ENCODE measurements around the gene MNAT1.
"Not testable (repeated sequence)": the region's sequence is repeated elsewhere in the genome, so short reads cannot be mapped to it uniquely, and the experiment has no call there.

Gene MNAT1

DNA sequence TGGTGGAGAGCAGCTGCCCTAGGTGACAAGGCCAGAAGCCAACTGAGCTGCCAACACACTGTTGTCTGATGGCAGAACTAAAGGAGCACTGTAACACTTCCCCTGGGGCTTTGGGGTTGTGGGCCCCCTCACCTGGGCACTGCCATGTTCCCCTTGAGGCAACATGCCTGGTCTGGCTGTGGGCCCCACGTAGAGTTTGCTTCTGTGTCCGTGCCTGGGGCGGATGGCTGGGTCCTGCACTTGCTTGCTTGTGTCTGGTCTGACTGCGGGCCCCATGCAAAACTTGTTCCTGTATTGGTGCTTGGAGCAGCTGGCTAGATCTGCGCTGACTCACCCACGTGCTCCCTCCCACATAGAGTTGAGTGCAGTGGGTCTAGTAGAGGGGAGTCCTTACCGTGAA, 78.4 kb downstream of the MNAT1 start:
- DNase-seq = no peak

DNA sequence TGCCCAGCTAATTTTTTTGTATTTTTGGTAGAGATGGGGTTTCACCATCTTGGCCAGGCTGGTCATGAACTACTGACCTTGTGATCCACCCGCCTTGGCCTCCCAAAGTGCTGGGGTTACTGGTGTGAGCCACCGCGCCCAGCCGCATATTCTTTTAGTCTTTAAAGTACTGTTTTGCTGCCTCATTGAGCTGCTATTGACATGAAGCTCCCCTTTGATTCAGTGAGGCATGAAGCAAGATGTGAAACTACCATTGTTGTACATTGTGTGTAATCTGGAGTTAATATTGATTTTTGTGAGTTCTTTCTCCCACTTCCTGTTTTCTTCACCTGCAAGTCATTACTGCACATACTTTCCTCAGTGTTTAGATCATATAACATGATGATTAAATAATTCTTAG, 80.8 kb downstream of the MNAT1 start:
- peak; percentile 33 for DNase-seq

DNA sequence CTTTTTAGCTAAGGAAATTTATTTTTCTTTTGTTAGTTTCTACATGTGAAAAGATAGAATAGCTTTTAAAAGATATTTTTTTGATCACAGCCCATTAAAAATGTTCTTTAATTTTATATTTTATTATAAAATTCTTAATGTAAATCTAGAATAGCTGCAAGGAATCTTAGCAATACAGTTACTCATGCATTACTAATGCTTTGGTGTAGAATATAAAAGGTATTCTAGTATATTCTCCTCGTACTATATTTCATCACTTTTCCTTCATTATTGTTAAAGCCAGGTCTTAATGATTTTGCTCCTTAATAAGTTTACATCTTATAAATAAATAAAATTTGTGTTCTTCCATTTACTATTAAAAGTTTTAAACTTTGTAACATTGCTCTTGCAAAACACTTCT, 82.6 kb downstream of the MNAT1 start:
- DNase-seq = no peak

DNA sequence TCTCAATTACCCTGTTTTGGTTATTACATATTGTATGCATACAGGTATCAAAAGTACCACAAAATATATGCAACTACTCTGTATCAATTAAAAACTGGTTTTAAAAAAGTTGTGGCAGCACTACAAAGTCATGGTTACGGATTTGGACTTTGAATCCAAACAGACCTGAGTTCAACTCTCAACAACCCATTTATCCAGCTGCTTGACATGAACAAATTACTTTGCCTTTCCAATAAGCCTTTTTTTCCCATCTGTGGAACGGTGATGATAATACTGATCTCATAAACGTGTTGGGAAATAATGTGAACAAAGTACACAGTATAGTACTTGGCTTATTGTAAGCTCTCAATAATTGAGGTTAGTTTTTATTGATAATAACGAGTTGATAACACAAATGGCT, 85.0 kb downstream of the MNAT1 start:
- DNase-seq = no peak

DNA sequence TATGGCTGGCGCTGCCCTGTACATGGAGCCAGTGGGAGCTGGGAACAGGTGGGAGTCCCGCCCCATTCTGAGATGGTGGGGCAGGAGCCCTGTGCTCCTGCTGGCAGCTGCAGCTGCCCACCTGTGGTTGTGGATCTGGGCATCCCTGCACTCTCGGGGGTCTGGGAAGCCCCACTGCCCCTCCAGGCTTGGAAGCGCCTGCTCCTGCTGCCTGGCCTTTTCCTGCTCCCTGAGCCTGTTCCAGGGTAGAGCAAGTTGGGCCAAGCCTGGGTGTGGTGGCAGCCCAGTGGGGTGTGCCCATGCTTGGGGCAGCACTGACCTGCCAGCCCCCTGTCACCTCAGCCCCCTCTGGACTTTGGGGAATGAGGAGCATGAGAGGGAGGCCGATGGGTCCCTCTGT, 104.0 kb downstream of the MNAT1 start:
- no peak for DNase-seq

DNA sequence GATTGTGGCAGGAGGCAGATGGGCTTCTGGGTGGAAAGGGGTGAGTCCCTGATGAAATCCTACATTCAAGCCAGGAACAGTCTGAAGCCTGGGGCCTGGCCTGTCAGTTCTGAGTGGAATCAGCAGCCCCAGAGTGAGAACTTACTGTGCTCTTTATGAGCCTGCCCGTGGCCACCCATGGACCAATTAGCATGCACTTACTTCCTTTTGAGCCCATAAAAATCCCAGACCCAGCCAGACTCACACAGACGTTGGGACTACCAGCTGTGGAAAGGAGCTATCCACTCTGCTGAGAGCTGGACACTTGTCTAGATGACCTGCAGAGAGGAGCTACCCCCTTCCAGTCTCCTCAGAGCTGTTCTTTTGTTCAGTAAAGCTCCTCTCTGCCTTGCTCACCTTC, 104.5 kb downstream of the MNAT1 start:
- no peak for DNase-seq

DNA sequence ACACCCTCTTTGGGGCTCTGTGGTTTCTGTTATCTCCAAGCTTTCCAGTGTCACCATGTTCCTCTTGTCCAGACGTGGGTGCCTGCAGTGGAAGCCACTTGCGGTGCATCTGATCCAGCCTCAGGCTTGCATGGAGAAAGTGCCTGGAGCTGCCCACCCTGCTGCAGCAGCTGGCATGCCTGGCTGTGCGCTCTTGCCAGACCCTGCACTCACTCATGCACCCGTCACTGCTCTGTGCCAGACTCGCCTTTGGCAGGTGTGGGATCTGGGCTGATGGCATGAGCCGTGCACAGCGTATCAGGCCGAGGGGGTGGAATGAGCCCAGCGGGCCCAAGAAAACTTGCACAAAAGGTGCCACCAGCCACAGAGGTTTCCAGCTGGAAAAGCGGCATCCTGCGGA, 105.1 kb downstream of the MNAT1 start:
- DNase-seq = no peak

DNA sequence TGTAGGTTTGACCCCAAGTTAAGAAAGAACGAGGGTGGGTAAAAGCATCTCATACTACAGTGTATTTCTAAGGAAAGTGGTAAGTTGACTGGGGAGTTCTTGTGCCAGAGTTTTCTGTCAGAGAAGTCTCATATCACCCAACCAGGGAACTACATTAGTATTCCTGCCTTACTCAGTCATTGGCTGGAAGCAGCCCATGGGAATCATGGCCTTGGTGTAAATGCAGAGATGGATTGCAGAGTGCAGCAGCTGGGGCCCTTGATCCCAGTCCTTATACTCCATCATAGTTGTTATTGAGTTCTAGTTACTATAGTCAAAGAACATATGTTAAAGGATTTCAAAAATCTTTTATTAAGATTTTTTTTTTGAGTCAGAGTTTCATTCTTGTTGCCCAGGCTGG, 105.8 kb downstream of the MNAT1 start:
- DNase-seq = peak; percentile 29

DNA sequence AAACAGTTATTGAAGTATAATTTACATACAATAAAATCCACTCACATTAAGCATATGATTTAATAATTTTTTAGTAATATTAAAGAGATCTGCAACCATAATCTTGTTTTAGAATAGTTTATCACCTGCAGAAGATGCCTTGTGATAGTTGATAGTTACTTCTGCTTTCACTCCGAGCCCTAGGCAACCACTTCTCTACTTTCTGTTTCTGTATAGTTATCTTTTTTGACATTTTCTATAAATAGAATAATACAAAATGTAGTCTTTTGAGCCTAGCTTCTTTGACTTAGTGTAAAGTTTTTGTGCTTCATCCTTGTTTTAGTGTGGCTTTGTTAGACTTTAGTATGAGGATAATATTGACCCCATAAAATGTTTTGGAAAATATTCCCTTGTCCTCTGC, 111.0 kb downstream of the MNAT1 start:
- DNase-seq = no peak

DNA sequence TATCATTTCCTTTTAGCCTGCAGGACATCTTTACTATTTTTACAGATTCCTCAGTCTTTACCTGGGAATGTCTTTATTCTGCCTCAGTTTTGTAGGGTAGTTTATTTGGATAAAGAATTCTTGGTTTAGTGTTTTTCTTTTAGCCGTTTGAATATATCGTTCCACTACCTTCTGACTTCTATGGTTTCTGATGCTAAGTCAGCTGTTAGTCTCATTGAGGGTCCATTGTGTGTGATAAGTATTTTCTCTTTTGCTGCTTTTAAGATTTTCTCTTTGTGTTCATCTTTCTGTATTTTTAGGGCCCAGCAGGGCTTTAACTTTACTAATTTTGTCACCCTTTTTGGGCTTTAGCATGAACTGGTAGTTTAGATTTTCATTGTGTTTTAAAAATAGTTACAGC, 113.5 kb downstream of the MNAT1 start:
- DNase-seq = no peak

DNA sequence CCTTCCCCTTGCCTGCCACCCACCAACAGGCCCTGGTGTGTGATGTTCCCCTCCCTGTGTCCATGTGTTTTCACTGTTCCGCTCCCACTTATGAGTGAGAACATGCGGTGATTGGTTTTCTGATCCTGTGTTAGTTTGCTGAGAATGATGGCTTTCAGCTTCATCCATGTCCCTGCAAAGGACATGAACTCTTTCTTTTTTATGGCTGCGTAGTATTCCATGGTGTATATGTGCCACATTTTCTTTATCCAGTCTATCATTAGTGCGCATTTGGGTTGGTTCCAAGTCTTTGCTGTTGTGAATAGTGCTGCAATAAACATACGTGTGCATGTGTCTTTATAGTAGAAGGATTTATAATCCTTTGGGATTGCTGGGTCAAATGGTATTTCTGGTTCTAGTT, 117.1 kb downstream of the MNAT1 start:
- DNase-seq = not testable (repeated sequence)

DNA sequence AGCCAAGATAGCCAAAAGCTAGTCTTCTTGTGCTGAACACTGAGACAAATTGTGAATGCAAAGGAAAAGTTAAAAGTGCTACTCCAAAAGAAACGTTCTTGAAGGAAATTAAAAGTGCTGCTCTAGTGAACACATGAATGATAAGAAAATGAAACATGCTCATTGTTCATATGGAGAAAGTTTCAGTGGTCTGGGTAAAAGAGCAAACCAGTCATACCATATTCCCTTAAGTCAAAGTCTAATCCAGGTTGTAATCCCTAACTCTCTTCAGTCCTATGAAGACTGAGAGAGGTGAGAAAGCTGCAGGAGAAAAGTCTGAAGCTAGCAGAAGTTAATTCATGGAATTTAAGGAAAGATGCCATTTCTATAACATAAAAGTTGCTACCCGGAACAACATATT, 121.5 kb downstream of the MNAT1 start:
- DNase-seq = no peak

DNA sequence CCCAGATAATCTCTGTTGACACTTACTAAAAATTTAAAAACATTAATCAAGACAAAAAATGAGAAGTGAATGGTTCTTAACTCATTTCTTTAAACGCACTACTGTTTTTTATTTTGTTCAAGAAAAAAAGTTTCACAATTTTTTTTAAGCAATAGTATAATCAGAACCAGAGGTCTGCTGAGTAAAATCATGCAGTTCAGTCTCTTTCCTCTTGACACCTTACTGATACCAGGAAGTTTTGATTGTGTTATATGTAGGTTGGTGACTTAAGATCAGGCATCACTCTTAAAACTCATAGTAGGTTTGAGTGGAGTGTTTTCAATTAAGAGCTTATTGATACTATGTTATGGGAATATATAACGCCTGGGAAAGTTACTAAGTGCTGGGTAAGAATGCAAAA, 125.0 kb downstream of the MNAT1 start:
- no peak for DNase-seq

DNA sequence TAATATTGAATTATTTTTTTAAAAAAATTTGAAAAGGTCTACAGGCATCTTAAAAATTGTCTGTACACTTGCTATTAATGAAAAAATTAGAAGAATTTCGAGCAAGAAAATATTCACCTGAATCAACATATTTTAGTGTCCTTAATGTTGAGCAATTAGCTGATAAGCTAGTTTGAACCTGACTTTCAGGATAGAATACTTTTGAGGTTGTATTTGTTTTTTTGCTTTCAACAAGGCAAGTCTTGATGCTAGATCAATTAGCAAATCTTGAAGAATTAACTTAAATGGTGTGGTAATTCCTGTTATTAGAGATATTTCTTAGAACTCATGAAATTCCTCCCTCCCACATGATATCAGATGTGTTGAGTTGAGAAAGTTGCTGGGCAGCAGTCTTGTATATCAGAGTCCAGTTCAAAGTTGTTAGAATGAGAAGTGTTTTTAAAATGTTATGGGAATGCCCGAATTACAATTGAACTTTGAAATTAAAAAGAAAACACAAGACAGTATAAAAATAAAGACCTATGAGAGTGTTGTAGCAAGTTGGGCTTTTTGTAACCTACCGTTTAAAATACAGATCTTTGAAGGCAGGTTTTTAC, 127.1 kb downstream of the MNAT1 start:
- DNase-seq = no peak

DNA sequence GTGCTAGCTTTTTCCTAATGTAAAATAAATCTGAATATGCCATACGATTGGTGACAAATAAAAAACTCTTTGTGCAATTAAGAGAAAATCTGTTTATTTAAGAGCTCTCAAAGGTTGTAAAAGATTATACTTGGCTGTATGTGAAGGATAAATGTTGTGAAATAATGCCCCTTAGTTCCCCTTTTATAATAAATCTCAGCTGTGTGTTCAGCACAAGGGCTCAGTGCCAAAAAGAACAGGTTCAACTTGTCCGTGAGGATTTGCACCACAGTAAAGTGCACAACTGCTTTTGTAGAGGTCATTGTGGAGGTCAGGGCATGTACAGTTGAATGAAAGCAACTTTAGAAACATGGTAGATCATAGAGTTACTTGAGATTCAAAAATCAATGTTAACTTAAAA, 127.7 kb downstream of the MNAT1 start:
- peak; percentile 63 for DNase-seq

DNA sequence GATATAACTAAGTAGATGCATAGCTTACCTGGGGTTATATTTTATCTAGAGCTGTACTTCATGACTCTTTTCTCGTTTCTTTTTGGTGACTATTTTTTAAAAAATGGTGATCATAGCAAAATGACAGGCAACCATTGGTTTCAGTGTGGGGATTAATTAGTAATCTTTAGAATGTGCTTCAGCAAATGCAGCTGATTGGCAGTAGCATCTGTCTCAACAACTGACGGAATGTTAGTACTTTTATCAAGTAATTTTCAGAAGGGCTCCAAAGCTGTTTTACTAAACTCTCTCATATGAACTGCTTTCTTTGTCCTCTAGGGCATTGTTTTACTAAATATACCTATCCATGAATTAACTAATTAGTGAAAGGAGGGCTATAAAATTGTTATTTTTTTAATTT, 128.7 kb downstream of the MNAT1 start:
- peak; percentile 32 for DNase-seq

DNA sequence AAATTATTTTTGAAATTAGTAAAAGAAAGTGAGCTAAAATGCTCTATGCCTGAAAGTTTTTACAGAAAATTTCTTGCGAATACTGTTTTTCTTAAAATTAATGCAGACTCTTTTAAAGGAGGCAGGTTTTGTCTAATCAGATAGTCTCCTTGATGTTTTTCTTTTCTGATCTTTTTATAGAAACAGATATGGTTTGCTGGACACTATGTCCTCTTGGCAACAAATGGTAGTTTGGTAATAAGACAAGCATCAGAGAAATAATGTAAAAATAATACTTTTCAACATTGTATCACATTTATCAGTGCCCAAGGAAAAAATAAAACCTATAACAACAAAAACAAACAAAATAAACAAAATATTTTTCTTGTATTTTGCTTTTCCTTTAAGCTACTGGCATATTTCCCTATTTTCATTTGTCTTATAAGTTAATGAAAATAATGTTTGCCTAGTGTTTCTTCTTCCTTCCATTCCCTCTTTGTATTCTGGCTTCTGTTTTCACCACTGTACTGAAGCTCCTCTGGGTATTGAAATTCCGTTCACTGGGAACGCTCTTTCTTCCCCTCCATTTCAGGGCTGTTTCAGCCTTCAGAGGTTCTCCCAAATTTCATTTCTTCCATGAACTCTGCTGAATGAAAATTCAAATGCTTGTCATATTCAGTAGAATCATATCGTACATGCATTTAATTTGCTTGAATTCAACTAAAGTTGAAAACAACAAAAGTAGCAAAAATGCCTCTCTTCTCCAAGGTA, 131.0 kb downstream of the MNAT1 start:
- no peak for DNase-seq

DNA sequence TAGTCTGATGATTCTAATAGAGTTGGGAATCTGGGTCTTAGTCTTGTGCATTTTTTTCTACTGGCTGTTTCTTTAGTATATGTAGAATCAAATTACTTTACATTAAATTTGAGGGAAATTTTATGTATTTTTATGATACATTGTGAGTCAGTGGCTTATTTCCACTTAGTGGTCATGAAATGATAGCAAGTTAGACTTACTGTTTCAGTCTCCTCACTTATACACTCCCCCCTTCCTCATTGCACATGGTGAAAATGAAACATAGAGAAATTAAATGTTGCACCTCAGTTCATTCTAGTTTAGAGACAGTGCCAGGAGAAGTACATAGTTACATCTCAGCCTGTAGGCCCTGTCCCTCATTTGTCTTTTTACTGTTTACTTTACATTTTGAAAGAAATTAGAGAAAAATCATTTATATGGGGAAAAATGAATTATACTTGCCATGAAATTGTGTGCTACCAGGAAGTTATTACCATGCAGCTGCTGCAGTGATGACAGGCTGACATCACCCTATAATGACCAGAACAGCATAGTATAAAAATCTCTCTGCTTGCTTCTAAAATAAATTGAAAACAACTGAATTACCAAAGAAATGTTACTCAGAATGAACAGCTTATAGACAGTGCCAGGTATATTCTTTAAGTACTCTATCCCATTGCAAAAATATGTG, 133.1 kb downstream of the MNAT1 start:
- DNase-seq = no peak

DNA sequence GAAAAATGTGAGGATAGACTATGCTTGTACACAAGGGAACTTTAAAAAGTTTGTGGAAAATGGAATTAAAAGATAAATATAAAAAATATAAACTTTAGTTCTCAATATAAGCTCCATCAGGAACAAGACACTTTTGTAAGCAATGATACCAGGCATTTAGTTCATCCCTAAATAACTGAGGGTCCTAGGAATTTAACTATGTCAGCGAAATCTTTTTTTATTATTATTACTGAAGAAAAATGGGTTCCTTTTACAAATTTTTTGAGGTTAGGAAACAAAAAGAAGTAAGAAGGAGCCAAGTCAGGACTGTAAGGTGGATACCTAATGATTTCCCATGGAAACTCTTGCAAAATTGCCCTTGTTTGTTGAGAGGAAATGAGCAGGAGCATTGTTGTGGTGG, 143.6 kb downstream of the MNAT1 start:
- no peak for DNase-seq

DNA sequence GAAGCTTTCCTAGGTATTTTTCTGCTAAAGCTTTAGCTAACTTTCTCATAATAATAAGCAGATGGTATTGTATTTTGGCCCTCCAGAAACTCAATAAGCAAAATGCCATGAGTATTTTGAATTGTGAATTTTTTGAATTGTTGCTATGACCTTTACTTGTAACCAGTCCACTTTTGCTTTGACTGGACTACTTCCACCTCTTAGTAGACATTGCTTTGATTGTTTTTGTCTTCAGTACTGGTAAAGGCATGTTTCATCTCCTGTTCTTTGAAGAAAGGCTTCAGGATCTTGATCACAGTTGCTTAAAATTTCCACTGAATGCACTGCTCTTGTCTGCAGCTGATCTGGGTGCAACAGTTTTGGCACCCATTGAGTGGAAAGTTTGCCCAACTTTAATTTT, 144.0 kb downstream of the MNAT1 start:
- DNase-seq = no peak

DNA sequence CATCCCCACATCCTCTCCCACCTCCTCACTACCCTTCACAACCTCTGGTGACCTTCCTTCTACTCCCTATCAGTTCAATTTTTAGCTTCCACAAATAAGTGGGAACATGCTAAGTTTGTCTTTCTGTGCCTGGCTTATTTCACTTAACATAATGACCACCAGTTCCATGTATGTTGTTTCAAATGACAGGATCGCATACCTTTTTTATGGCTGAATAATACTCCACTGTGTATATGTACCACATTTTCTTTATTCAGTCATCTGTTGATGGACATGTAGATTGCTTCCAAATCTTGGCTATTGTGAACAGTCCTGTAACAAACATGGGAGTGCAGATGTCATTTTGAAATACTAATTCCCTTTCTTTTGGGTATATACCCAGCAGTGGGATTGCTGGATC, 147.7 kb downstream of the MNAT1 start:
- no peak for DNase-seq

DNA sequence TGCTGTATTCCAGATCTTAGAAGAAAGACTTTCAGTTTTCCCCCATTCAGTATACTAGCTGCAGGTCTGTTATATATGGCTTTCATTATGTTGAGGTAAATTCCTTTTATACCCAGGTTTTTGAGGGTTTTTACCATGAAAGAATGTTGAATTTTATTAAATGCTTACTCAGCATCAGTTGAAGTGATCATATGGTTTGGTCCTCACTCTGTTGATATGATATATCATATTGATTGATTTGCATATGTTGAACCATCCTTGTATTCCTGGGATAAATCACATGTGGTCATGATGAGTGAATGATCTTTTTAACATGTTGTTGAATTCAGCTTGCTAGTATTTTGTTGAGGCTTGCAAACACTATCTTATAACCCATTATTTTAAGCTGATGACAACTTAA, 149.6 kb downstream of the MNAT1 start:
- DNase-seq = no peak

DNA sequence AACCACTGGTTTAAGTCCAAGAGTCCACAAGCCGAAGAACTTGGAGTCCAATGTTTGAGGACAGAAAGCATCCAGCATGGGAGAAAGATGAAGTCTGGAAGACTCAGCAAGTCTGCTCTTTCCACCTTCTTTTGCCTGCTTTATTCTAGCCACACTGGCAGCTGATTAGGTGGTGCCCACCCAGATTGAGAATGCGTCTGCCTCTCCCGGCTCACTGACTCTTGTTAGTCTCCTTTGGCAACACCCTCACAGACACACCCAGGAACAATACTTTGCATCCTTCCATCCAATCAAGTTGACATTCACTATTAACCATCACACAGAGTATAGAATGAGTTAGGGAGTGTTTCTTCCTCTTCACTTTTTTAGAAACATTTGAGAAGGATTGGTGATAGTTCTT, 156.1 kb downstream of the MNAT1 start:
- not testable (repeated sequence) for DNase-seq

DNA sequence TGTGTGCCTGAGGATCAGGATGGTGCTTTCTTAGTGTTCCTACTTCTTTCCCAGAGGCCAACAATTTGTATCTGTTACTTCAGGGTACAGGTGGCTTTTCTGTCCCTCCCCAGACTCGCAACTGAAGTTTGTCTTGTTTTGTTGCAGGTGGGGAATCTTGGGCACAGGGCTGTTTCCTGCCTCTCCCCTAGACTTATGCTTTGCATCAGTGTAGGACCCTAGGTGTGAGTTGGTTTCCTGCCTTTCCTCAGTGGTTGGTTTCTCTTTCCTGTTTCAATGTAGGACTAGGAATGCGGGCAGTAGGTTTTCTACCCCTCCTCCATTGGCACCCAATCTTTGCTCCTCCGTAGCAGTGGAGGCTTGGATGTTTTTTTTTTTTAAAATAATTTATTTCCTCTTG, 159.3 kb downstream of the MNAT1 start:
- no peak for DNase-seq

DNA sequence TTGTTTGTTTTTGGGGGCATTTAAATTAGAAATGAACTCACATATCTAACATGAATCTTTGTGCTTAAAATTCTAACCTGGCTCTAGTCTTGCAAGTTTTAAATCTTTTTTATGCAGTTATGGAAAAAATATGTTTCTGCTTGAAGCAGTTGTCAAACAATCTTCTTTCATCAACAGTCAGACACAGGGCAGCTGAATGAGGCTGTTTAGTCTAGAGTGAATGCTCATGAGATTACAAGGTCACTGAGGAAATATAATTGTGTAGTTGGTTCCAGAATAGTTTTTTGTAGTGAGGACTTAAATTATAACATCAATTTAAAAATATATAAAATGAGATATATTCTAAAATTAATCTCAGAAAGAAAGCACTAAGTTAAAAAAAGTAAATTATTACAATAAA, 169.8 kb downstream of the MNAT1 start:
- peak; percentile 10 for DNase-seq
